Ishikawa (cell line): ENCODE measurements around the gene TRIM49D2.

Experiments used
- CREB1 ChIP-seq: IDR thresholded peaks from 2 replicates; pipeline ENCODE4 v1.6.1; 2012; ENCODE audit warnings: low read depth
- EGR1 ChIP-seq: IDR thresholded peaks from 2 replicates; pipeline ENCODE4 v1.6.1; 2012
- FOXM1 ChIP-seq: IDR thresholded peaks from 2 replicates; pipeline ENCODE4 v1.6.1; 2012; ENCODE audit warnings: low read depth, borderline replicate concordance
- RAD21 ChIP-seq: IDR thresholded peaks from 2 replicates; pipeline ENCODE4 v1.6.1; 2012; ENCODE audit warnings: low read depth
- TAF1 ChIP-seq: IDR thresholded peaks from 2 replicates; pipeline ENCODE4 v1.6.1; 2012; ENCODE audit warnings: low read depth, mild to moderate bottlenecking
- TF ChIP-seq, protein P1 (sequence below): IDR thresholded peaks from 2 replicates; pipeline ENCODE4 v1.6.1; 2012
- TF ChIP-seq, protein P2 (sequence below): IDR thresholded peaks from 2 replicates; pipeline ENCODE4 v1.6.1; 2012; ENCODE audit warnings: low read depth, mild to moderate bottlenecking

DNA sequence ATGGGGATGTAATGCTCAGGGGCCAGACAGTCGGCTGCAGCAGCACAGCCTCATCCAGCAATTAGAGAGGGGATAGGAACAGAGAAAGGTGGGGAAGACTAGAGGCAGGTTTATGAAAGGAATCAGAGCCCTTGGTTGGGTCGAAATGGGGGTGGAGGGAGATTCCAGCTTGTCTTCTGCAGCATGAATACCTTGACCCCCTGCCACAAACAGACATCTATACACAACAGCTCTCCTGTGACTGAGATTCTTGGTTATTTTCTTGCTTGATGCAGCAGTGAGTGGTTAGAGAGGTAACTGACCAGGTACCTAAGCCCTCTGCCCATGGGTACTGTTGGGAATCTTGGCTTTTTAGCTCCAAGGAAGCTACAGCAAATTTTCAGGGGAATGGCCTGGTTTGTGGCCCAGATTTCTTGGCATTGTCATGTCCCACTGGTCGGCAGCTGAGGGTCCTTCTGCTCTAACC, 1.6 kb upstream of the TRIM49D2 start, which contains the start of gene TRIM49D1:
- no peak for TF ChIP-seq FOXM1
- TF ChIP-seq TAF1 = no peak
- TF ChIP-seq, protein P1, sequence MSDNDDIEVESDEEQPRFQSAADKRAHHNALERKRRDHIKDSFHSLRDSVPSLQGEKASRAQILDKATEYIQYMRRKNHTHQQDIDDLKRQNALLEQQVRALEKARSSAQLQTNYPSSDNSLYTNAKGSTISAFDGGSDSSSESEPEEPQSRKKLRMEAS = no peak
- TF ChIP-seq EGR1 = no peak
- TF ChIP-seq, protein P2, sequence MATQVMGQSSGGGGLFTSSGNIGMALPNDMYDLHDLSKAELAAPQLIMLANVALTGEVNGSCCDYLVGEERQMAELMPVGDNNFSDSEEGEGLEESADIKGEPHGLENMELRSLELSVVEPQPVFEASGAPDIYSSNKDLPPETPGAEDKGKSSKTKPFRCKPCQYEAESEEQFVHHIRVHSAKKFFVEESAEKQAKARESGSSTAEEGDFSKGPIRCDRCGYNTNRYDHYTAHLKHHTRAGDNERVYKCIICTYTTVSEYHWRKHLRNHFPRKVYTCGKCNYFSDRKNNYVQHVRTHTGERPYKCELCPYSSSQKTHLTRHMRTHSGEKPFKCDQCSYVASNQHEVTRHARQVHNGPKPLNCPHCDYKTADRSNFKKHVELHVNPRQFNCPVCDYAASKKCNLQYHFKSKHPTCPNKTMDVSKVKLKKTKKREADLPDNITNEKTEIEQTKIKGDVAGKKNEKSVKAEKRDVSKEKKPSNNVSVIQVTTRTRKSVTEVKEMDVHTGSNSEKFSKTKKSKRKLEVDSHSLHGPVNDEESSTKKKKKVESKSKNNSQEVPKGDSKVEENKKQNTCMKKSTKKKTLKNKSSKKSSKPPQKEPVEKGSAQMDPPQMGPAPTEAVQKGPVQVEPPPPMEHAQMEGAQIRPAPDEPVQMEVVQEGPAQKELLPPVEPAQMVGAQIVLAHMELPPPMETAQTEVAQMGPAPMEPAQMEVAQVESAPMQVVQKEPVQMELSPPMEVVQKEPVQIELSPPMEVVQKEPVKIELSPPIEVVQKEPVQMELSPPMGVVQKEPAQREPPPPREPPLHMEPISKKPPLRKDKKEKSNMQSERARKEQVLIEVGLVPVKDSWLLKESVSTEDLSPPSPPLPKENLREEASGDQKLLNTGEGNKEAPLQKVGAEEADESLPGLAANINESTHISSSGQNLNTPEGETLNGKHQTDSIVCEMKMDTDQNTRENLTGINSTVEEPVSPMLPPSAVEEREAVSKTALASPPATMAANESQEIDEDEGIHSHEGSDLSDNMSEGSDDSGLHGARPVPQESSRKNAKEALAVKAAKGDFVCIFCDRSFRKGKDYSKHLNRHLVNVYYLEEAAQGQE = no peak
- no peak for TF ChIP-seq RAD21
- no peak for TF ChIP-seq CREB1
